GM10847 (cell line): ENCODE results near the gene PIGM.

Experiments
- POLR2A ChIP-seq: IDR thresholded peaks from 2 replicates; pipeline ENCODE4 v1.6.1; 2011; ENCODE audit not compliant: insufficient read length; ENCODE audit errors: extremely low read depth

Gene PIGM

GRCh38 chr1:160046494-160047110, 14.8 kb upstream of the PIGM start:
- TF ChIP-seq POLR2A = no peak

GRCh38 chr1:160045653-160046052, 13.9 kb upstream of the PIGM start:
- no peak for TF ChIP-seq POLR2A

GRCh38 chr1:160043543-160043942, 11.8 kb upstream of the PIGM start:
- TF ChIP-seq POLR2A = no peak

DNA sequence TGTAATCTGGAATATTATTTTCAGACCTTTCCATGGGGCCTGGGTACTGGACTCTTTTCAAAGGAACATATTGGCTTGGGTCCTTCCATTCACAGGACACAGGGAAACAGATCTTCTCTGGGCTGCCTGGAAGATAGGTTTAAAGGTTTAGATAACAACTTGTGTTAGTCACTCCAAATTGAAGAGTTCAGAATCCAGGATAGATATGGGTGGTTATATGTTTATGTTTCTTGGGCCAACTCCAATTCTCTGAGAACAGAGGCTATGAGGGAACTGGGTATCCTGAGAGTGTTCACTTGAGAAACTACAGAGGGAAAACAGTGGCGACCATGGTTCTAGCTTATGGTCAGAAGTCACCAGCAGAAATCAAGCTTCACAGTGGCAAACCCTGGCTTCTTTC, 8.7 kb upstream of the PIGM start:
- no peak for TF ChIP-seq POLR2A

DNA sequence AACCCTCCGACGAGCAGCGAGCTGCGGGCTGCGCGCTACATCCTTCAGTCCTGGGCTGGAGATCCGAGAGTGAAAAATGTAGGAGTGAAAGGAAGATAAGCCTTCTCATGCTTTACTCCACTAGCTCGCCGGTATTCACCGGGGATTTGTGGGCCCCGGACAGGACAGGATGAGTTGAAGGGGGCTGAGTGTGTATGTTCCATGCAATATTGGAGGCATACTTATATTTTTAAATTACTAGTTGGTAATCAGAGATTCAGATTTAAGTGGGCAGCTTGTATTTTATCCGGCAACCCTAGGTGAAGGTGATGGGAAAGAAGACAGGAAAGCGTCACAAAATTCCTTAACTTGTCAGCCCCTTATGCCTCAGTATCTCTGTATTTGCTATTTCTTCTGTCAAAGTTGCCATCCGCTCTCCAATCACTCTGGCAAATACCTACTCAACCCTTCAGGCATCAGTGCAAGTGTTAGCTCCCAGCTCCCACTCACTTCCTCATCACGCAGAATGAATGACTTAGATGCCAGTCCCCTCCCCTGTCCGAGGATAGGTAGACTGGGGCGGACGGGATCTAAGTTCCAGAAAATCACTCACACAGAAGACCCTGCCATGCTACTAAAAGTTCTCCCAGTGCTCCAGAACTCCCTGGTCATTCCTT, 503 bp upstream of the PIGM start:
- no peak for TF ChIP-seq POLR2A

GRCh38 chr1:160030657-160031364, 979 bp downstream of the PIGM start:
- no peak for TF ChIP-seq POLR2A

DNA sequence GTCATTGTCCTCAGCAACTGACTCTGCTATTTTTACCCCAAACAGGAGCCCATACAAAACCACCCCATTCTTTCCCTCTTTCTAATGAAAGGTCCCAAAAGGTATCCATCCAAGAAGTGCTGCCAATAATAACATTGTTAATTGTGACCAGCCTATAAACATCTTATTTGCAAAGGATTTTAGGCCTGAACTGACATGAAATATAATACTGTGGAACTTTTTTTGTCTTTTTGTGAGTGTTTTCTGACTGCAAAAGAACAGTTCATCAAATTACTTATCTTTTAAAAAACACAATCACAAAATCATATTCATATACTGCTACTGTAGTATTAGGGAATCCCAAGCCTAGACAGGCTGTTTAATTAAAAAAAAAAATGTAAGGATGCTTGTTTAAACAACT, 3.4 kb downstream of the PIGM start:
- no peak for TF ChIP-seq POLR2A

DNA sequence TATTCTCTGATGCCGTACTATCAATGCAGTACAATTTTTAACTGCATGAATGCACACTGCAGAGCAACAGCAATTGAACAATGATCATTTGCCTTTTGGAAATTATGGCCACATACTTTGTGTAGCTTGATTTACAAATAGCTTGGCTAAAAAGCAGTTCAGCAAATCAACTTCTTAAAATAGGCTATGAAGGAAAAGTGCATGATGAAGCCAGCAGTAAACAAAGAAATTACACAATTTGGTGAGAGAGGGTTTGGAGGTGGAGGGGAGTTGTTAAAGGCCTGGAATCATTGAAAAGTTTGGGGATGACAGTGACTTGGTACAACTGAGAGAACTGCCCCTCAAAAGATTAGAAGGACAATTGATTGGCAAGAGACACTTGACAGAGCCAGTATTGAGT, 6.5 kb downstream of the PIGM start:
- no peak for TF ChIP-seq POLR2A

DNA sequence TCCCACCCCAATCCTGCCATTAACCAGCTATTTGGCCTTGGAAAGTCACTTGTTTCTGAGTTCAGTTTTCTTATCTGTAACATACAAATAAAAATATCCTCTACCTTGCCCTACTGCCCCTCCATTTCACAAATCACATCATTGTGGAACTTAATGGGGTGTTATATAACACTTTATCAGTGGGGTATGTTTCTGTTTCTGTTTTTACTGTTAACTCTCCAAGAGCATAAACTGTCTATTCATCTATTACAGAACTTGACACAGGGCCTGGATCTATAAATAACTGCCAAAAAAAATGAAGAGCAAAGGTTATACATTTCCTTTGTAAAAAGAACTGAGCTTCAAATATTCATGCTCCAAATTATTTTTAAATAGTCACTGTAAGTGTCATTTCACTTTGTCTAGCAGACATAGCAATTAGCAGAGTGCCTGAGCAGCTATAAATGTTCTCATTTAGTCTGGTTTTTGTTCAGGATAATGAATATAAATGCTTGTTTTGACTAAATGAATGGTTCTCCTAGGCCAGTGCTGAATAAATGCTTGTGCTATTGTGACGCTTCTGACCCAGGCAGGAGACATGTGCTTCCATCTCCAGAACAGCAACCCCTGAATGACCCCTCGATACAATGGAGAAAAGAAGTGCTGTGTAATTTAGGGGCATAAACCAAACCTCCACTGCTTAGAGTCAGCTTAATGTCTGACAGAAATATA, 7.4 kb downstream of the PIGM start:
- no peak for TF ChIP-seq POLR2A

DNA sequence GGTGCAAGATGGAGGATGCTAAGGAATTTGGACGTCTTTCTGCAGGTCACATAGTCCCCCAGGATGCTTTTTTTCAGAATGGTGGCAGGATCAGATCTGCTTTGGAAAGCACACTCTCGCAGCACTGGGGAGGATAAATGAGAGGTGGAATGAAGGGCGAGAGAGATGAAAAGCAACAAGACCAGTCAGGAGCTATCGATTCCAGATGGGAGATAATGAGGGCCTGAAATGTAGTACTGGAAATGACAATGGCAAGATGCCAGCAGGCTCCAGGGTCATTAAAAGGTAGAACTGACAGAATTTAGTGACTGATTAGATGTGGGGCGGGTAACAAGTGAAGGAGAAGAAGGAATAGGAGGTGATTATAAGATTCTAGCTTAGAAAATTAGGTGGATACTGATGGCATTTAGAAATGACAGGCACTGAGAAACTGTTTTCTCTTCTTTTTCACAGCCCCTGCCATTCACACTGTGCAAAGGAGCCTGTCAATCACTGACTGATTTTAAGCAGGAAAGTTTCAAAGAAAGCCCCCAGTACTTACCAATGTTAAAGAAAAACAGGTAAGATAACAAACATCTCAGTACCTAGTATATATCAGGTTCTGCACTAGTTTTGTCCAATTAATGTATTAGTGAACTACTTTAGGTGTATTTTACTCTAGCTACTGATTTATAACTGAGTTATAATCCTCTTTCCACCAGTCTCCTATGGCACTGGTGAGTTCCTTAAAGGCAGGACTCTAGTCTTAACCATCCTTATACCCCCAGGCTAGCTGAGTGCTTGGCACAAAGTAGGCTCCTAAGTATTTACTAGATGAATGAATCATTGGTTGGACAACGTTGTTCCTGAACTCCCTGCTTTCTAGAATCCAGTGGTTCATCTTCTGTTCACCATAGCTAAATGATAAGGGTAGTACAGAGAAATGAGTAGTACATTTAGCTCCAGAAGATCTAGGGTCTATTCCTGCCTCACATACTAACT, 9.2 kb downstream of the PIGM start:
- no peak for TF ChIP-seq POLR2A

DNA sequence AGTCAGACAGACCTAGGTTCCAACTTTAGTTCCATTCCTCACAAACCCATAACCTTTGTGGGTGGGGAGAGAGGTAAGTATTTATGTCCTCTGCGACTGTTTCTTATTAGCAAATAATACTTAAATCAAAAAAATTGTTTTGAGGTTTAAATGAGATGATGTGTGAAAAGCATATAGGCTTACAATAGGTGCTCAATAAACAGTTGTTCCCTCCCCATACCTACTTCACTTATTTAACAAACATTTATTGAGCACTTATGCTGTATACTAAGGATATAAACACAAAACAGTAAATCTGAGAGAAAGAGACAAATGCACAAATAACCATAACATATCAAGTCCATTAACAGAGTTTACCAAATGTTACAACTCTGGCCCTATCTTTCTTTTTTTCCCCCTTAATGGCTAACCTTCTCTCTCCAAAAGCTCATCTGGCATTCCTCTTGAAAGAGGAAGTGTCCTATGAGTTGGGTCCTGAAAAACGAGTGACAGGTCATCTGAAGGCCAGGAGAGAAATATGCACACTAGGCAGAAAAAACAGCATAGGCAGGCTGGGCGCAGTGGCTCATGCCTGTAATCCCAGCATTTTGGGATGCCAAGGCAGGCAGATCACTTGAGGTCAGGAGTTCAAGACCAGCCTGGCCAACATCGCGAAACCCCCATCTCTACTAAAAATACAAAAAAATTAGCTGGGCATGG, 10.3 kb downstream of the PIGM start:
- TF ChIP-seq POLR2A = no peak

DNA sequence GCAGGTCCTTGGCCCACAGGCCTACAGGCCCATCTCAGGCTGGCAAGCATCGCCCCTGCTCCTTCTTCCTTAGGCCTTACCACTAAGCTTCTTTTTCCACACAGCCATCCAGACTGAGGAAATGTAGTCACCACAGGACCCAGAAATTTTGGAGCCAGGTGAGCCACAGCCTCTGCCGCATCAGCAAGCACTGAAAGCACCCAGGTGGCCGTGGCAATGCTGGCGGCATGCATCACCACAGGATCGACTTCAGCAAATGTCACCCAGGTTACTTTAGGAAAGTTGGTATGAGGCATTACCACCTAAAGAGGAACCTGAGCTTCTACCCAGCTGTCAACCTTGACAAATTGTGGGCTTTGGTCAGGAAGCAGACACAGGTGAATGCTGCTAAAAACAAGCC, 11.6 kb downstream of the PIGM start:
- no peak for TF ChIP-seq POLR2A

DNA sequence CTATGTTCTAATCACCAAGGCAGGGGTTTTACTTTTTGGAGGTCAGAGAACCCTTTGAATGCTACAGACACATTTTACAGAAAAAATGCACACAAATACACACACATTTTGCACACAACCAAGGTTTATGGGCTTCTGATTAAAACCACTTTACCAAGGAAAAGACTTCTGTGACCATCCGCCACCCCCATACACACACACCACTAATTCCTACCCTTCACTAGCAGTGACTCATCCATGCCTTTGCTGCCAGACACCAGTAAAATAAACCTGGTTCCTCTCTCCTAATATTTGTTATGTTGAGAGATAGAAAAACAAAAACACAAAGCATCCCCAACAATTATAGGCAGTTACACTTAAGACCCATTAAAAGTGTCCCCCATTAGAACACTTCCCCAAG, 12.9 kb downstream of the PIGM start:
- no peak for TF ChIP-seq POLR2A

DNA sequence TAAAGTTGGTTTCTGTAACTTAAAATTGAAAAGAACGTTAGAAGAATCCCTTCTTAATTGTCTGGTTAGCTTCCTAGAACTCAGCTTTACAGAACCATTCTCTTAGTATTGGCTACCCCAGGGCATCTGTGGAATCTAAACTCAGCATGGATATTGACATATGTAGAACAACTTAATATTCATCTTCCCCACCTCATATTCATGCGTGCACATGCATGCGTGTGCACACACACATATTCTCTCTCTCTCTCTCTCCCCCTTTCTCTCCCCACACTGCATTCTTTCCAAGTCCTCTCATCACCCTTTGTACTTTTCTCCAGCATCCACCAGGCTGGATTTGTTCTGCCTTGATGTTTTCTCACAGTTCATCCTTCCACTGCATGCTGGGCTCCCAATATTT, 13.4 kb downstream of the PIGM start:
- no peak for TF ChIP-seq POLR2A

DNA sequence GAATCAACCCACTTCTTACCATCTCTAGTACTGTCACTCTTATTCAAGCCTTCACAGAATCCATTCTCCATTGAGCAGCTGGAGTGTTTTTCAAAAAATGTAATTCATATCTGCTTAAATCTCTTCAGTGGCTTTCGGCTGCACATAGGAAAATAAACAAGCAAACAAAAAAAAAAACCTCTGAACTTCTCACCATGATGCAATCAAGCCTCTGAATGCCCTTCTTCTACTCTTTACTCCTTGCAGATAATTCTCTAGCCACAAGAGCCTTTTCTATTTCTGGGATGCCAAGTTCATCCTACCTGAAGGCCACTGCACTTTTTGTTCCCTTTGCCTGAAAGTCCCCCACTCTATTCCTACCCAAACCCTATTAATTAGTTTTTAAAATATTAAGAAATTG, 14.2 kb downstream of the PIGM start:
- no peak for TF ChIP-seq POLR2A

GRCh38 chr1:160011781-160012180, 20.0 kb downstream of the PIGM start:
- no peak for TF ChIP-seq POLR2A
